HG02623 (cell line): ENCODE results near the gene GADD45B.
"Not testable (repeated sequence)": the region's sequence is repeated elsewhere in the genome, so short reads cannot be mapped to it uniquely, and the experiment has no call there.

ENCODE experiments used
- ATAC-seq: cut with Tn5 transposase; IDR thresholded peaks from one replicate; pipeline ENCODE4 v1.9.1; 2021; ENCODE audit warnings: moderate library complexity; ENCODE audit not compliant: unreplicated experiment

GADD45B gene

GRCh38 chr19:2511991-2512390 is 36.1 kb downstream of the GADD45B start:
- ATAC-seq: no peak

DNA sequence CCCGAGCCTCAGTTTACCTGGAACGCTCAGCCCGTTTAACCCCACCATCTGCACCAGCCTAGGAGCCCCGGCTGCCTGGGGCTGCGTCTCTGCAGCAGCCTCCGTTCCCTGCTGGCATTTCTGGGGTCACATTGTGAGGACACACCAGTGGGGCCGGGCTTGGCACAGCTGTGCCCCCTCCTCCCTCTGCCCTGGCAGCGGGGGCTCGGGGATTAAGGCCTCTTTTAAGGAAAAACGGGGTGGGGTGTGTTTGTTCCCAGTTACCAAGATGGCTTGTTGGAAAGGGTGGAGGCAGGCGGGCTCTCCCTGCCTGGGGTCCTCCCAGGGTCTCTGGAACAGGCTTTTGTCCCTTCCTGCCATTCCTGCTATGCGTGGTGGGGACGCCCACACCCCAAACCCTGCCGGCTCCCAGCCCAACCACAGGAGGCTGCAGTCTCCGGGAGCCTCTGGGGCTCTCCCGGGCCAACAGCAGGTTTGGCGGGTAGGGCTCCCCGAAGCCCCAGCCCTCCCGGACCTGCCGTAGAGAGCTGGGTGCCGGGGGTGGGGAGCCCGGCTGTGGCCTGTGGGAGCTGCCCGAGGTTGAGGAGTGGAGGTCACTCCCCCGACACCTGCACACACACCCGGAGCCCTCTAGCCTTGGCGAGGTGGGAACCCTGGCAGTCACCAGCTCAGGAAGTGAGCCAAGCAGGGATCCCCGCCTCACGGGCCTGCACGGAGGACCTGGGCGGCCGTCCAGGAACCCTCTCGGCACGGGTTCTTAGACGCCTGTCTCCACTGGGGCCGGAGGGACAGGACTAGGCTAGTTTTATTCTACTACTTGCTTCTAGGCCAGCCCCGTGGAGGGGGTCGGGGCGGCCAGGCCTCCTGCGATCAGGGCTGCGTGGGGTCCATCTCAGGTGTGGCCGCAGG is 36.9 kb downstream of the GADD45B start:
- no peak for ATAC-seq

DNA sequence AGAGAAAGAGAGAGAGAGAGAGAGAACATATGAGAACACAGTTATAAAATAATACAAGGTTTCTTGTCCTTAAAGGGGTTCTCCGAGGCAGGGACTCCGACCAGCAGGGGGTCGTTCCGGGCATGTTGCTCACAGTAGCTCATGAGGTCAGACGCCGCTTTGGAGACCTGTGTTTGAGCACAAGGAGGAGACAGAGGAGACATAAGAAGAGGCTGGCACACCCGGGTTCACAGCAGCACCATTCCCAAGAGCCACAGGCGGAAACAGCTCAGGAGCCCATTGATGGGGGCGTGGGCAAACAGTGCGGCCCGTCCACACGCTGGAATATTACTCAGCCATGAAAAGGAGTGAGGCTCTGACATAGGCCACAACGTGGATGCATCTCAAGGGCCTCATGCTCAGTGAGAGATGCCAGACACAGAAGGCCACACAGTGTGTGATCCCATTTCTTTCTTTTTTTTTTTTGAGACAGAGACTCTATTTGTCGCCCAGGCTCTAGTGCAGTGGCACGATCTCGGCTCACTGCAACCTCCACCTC is 39.1 kb downstream of the GADD45B start:
- no peak for ATAC-seq

GRCh38 chr19:2516727-2517126 is 40.8 kb downstream of the GADD45B start:
- no peak for ATAC-seq

DNA sequence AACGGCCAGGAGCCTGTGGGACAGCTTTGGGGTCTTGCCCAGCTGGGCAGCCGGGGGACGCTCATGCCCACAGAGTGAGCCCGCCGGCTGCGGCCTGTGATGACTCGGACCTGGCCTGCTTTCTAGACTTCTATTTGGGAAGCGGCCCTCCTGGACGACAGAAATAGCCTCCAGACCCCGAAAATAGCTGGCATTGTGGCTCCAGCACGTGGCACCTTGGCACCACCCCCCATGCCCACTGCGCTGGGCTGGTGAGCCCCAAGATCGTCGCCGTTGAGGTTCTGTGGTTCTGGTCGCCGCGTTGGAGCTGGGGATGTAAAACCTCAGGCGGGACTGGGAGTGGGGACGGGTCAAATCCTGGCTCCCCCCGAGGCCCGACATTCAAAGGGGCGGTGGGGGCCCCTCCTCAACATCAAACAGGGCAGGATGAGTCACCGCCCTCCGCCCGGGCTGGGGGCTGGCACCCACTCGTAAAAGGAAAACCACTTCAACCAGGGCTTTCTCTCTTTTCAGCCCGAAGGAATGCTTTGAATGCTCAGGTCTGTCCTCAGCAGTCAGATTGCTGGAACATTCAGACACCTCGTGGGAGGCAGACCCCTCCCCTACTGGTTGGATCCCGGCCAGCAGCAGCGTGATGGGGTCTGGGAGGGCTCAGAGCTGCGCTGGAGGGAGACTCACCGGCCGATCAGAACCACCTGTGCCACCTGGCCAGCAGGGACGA is 42.1 kb downstream of the GADD45B start:
- ATAC-seq: no peak

GRCh38 chr19:2518856-2519255 is 42.9 kb downstream of the GADD45B start:
- ATAC-seq: not testable (repeated sequence)

DNA sequence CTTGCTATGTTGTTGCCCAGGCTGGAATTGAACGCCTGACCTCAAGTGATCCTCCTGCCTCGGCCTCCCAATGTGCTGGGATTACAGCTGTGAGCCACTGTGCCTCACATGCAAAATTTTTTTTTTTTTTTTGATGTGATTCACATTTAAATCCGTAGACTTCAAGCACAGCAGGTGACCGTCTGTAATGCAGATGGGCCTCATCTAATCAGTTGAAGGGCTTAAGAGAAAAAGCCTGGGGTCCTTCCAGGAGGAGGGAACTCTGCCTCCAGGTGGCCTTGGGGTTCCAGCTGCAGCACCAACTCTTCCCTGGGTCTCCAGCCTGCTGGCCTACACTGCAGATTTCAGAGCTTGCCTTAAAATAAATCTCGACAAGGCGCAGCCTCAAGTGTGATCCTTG is 43.6 kb downstream of the GADD45B start:
- no peak for ATAC-seq

- no peak for ATAC-seq
These were observed 47.8 kb downstream of the GADD45B start for GRCh38 chr19:2523630-2524311.

- no peak for ATAC-seq
These were observed 48.5 kb downstream of the GADD45B start for GRCh38 chr19:2524361-2524839.

DNA sequence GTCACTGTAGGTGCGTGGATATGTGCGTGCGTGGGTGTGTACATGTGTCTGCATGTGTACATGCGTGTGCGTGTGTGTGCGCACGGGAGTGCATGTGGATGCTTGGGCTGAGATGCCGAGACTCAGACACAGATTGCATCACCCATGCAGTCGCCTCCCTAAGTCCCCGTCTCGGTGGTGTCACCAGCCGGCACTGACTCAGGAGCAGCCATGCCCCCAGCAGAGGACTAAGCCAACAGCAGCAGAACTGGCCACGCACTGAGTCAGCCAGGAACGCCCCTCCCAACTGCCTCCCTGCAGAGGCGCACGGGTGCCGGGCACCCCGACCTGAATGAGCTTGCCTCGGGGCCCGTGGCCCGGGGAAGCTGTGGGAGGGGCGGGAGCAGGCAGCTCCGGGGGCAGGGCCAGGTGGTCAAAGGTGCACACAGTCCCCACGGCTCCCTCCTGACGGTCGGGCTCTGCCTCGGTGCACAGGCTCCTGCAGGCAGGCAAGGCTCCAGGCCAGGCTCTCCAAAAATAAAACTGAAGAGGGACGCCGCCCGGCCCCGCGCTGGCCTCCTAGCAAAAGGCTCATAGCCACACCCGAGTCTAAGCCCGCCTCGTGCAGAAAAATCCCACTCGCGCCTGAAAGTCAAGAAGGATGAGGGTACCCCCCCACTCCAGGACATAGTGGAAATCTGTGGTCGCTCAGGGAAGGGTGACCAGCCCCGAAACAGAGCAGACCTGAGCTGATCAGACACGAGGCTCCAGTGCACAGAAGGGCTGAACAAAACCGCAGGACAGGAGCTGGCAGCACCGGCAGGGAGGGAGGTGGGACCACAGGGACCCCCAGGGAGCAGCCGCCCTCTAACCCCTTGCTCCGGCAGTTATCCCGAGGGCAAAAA is 49.2 kb downstream of the GADD45B start:
- no peak for ATAC-seq

GRCh38 chr19:2527171-2527570 is 51.2 kb downstream of the GADD45B start:
- no peak for ATAC-seq

GRCh38 chr19:2527686-2528085 is 51.8 kb downstream of the GADD45B start:
- ATAC-seq: no peak
